ENCODE measurements around the gene RBM47. TPM values are rescaled to one million over a fixed set of nuclear protein-coding genes. Genes with fewer than 3 reads are reported as not detected.
"Not testable (repeated sequence)": the region's sequence is repeated elsewhere in the genome, so short reads cannot be mapped to it uniquely, and the experiment has no call there.

The RBM47 gene
- total RNA-seq, 2 experiments from 2014 or later, result 2.1 to 2.2 TPM

DNA sequence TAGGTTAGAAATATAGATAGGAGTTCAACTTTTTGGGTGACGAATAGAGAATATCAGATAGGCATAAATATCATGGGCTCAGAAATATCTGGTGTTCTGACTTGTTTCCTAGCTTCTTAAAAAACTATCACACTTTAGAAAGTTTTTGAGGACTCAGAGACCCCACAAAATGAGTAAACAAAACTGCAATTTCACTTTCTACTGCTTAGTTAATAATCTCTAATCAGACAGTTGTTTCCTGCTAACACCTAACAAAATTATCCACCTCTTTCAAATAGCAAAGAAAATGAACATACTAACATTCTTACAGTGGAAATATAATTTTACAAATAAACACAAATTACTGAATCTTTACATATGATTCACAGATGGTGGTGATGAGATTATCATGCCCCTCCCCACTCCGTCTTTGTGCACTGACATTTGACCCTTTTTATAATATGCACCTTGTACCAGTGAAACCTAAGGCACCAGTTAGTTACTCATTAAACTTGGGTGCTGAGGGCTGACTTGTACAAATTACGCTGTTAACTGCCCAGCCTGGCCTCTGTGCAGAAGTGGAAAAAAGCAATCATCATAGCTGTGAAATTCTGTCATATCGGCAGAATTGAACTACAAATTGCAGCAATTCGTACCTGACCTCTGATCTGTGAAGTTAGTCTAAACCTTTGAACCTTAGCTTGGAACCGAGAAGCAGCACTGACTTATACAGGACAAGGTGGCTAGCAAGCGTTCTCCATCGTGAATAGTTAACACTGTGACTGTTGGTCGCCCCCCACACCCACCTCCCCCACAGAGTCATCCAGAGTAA is 155.9 kb downstream of the RBM47 start:
- Mint-ChIP-seq H3K27ac (no peak overlapping the region), H3K4me1 (peaks cover 5% of the 10 kb centered on the region), H3K9me3 (no peaks in the 10 kb centered on the region), H3K4me3 (no peak overlapping the region), H3K27me3 (peaks cover 7% of the 10 kb centered on the region), H3K36me3 (ENCODE audit: low read depth) (no peaks in the 10 kb centered on the region)
- CTCF ChIA-PET, result interaction anchor here (1.0 to 1.4 kb wide), 2 partner anchors 33 to 263 kb away, joined by 3 to 4 read pairs; no protein-coding TSS in a partner anchor
- POLR2A ChIA-PET, result no interaction called here
- no peak for DNase-seq

DNA sequence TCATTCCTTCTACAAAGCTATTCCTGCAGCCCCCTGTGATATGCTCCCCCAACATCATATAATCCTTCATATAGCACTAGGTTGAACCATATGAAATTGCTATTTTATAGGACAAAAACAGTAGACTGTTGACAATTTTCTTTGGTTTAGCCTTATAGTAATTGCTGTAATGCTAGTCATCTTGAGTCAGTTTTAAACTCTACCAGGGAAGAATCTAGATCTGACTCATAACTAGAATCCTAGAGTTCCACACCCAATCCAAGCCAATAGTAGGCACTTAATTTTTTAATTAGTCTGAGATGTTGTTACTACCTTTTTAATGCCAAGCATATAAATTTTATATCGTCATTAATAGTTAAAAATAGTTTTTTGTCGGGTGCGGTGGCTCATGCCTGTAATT is 157.7 kb downstream of the RBM47 start:
- POLR2A ChIA-PET, result no interaction called here
- Mint-ChIP-seq H3K9me3 (no peaks in the 10 kb centered on the region), H3K27me3 (peaks cover 9% of the 10 kb centered on the region), H3K4me3 (no peak overlapping the region), H3K4me1 (peaks cover 10% of the 10 kb centered on the region), H3K36me3 (ENCODE audit: low read depth) (no peaks in the 10 kb centered on the region), H3K27ac (no peak overlapping the region)
- CTCF ChIA-PET, result no interaction called here
- no peak for DNase-seq

DNA sequence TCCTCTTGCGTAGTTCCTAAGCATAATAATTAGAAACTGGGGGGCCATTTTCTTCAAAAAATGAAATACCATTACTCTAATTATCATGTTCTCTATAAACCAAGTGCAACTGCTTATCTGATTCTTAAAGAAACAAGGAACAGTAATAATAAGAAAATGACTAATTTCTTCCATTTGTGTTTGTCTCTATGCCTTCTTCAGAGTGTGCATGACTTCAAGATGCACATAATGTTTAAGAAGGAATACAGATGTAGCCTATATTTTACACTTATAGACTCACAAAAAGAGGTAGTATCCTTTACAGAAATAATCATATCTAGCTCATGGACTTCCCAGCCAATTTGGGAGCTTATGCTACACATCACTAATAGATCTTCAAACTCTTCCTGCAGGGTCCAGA is 162.9 kb downstream of the RBM47 start:
- ChIA-PET POLR2A (interaction anchor here (0.9 kb wide), 1 partner anchor 9 kb away, joined by 4 read pairs; no protein-coding TSS in a partner anchor), CTCF (interaction anchor here (0.7 kb wide), 1 partner anchor 267 kb away, joined by 3 read pairs; no protein-coding TSS in a partner anchor)
- H3K36me3 Mint-ChIP-seq (ENCODE audit: low read depth), result no peaks in the 10 kb centered on the region
- no peaks in the 10 kb centered on the region for H3K9me3 Mint-ChIP-seq
- no peak for DNase-seq
- peaks cover 21% of the 10 kb centered on the region for H3K4me1 Mint-ChIP-seq
- H3K27me3 Mint-ChIP-seq, result peaks cover 10% of the 10 kb centered on the region
- no peak overlapping the region for H3K4me3 Mint-ChIP-seq
- H3K27ac Mint-ChIP-seq, result no peak overlapping the region

DNA sequence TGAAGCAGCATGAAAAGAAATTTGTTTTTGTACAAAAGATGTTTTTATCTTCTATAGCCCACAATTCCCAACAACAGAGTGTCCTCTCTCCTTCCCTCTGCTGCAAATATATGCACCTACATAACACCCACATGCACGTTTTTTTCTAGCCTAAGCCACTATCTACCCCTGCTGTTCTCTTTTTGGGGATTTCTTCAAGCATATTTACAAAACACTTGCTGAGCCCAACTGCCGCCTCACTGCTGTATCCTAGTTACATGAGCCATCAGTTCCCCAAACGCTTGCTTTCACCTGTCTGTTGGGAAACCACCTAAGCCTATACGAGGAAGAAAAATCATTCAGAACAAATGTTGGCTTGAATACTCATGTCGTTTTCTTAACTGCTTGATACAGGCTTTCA is 167.3 kb downstream of the RBM47 start:
- peaks cover 7% of the 10 kb centered on the region for H3K27me3 Mint-ChIP-seq
- POLR2A ChIA-PET, result no interaction called here
- no peaks in the 10 kb centered on the region for H3K9me3 Mint-ChIP-seq
- no peak overlapping the region for H3K27ac Mint-ChIP-seq
- no peak for DNase-seq
- no peaks in the 10 kb centered on the region for H3K36me3 Mint-ChIP-seq (ENCODE audit: low read depth)
- CTCF ChIA-PET, result no interaction called here
- peaks cover 13% of the 10 kb centered on the region for H3K4me1 Mint-ChIP-seq
- H3K4me3 Mint-ChIP-seq, result no peak overlapping the region

GRCh38 chr4:40461879-40462278 is 167.8 kb downstream of the RBM47 start:
- Mint-ChIP-seq H3K9me3 (no peaks in the 10 kb centered on the region), H3K4me1 (peaks cover 12% of the 10 kb centered on the region), H3K27me3 (peaks cover 7% of the 10 kb centered on the region), H3K36me3 (ENCODE audit: low read depth) (no peaks in the 10 kb centered on the region), H3K4me3 (no peak overlapping the region), H3K27ac (no peak overlapping the region)
- ChIA-PET CTCF (no interaction called here), POLR2A (no interaction called here)
- no peak for DNase-seq

- peaks cover 7% of the 10 kb centered on the region for H3K27me3 Mint-ChIP-seq
- POLR2A ChIA-PET, result no interaction called here
- H3K27ac Mint-ChIP-seq, result no peak overlapping the region
- H3K4me1 Mint-ChIP-seq, result peaks cover 6% of the 10 kb centered on the region
- no peak for DNase-seq
- no peak overlapping the region for H3K4me3 Mint-ChIP-seq
- CTCF ChIA-PET, result no interaction called here
- H3K9me3 Mint-ChIP-seq, result no peaks in the 10 kb centered on the region
- H3K36me3 Mint-ChIP-seq (ENCODE audit: low read depth), result no peaks in the 10 kb centered on the region
Measured at GRCh38 chr4:40461062-40461461, 168.6 kb downstream of the RBM47 start.

- no peak overlapping the region for H3K4me3 Mint-ChIP-seq
- H3K9me3 Mint-ChIP-seq, result no peaks in the 10 kb centered on the region
- no peaks in the 10 kb centered on the region for H3K36me3 Mint-ChIP-seq (ENCODE audit: low read depth)
- H3K27ac Mint-ChIP-seq, result no peak overlapping the region
- ChIA-PET POLR2A (no interaction called here), CTCF (no interaction called here)
- peaks cover 4% of the 10 kb centered on the region for H3K27me3 Mint-ChIP-seq
- DNase-seq, result no peak
- H3K4me1 Mint-ChIP-seq, result peaks cover 2% of the 10 kb centered on the region
Measured at GRCh38 chr4:40458683-40459082, 171.0 kb downstream of the RBM47 start.

- H3K4me3 Mint-ChIP-seq, result no peak overlapping the region
- no peak overlapping the region for H3K27ac Mint-ChIP-seq
- no peaks in the 10 kb centered on the region for H3K9me3 Mint-ChIP-seq
- peaks cover 1% of the 10 kb centered on the region for H3K4me1 Mint-ChIP-seq
- no peaks in the 10 kb centered on the region for H3K36me3 Mint-ChIP-seq (ENCODE audit: low read depth)
- peaks cover 4% of the 10 kb centered on the region for H3K27me3 Mint-ChIP-seq
- POLR2A ChIA-PET, result no interaction called here
- CTCF ChIA-PET, result no interaction called here
- no peak for DNase-seq
Measured at GRCh38 chr4:40458109-40458508, 171.6 kb downstream of the RBM47 start.

GRCh38 chr4:40455340-40455902 is 174.2 kb downstream of the RBM47 start:
- CTCF ChIA-PET, result no interaction called here
- H3K4me3 Mint-ChIP-seq, result no peak overlapping the region
- DNase-seq, result no peak
- peaks cover 10% of the 10 kb centered on the region for H3K4me1 Mint-ChIP-seq
- no peaks in the 10 kb centered on the region for H3K36me3 Mint-ChIP-seq (ENCODE audit: low read depth)
- no peak overlapping the region for H3K27ac Mint-ChIP-seq
- H3K27me3 Mint-ChIP-seq, result no peaks in the 10 kb centered on the region
- no peaks in the 10 kb centered on the region for H3K9me3 Mint-ChIP-seq
- POLR2A ChIA-PET, result no interaction called here

- H3K27me3 Mint-ChIP-seq, result no peaks in the 10 kb centered on the region
- no peak overlapping the region for H3K4me3 Mint-ChIP-seq
- POLR2A ChIA-PET, result no interaction called here
- H3K4me1 Mint-ChIP-seq, result peaks cover 13% of the 10 kb centered on the region
- H3K27ac Mint-ChIP-seq, result no peak overlapping the region
- no peaks in the 10 kb centered on the region for H3K36me3 Mint-ChIP-seq (ENCODE audit: low read depth)
- CTCF ChIA-PET, result no interaction called here
- no peaks in the 10 kb centered on the region for H3K9me3 Mint-ChIP-seq
- DNase-seq, result no peak
Measured at GRCh38 chr4:40454816-40455215, 174.8 kb downstream of the RBM47 start.

- Mint-ChIP-seq H3K4me3 (no peak overlapping the region), H3K4me1 (peaks cover 13% of the 10 kb centered on the region), H3K36me3 (ENCODE audit: low read depth) (no peaks in the 10 kb centered on the region), H3K27ac (no peak overlapping the region), H3K9me3 (no peaks in the 10 kb centered on the region), H3K27me3 (no peaks in the 10 kb centered on the region)
- CTCF ChIA-PET, result no interaction called here
- POLR2A ChIA-PET, result no interaction called here
- DNase-seq, result no peak
Measured at GRCh38 chr4:40453912-40454311, 175.8 kb downstream of the RBM47 start.

DNA sequence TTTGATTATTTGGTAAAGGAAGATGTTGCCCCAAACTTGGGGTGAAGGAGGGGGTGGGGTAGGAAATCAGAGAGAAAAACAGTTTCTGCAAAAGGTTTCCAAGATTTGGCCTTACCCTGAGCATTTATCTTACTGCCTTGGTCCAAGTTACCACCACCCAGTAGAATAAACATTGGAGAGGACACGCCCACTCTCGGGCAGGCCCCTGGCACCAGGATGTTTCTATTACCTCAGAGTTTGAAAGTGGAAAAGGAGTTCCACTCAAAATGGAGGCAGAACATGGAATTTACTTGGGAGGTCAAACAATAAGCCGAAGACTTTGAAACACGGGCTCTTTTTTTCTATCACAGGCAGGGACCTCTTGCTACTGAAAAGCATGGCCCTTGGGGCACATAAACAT is 180.8 kb downstream of the RBM47 start:
- H3K4me3 Mint-ChIP-seq, result no peak overlapping the region

DNA sequence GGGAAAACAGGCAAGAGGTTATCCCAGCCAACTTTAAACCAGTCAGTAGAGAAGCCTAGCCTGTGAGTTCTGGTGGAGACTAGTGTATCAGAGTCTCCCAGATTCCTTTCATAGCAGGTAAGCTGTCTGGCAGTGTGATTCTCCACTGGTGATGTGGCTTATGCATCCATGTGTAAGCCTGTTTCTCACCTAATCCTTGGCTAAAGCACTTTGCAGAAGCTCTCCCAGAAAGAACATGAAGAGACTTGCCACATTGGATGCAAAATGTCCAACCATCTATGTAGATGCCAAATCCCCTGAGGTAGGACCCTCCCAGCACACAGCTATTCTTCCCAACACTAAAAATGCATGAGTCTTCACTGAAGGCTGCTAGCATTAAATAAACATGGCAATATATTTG is 182.8 kb downstream of the RBM47 start:
- CTCF ChIA-PET, result no interaction called here
- no peak overlapping the region for H3K27ac Mint-ChIP-seq
- POLR2A ChIA-PET, result no interaction called here
- DNase-seq, result no peak
- H3K27me3 Mint-ChIP-seq, result no peaks in the 10 kb centered on the region
- H3K4me3 Mint-ChIP-seq, result no peak overlapping the region
- no peaks in the 10 kb centered on the region for H3K9me3 Mint-ChIP-seq
- H3K4me1 Mint-ChIP-seq, result peaks cover 8% of the 10 kb centered on the region
- no peaks in the 10 kb centered on the region for H3K36me3 Mint-ChIP-seq (ENCODE audit: low read depth)

More for the DNA sequence above, 180.8 kb downstream of the RBM47 start:
- POLR2A ChIA-PET, result no interaction called here
- H3K9me3 Mint-ChIP-seq, result no peaks in the 10 kb centered on the region
- H3K36me3 Mint-ChIP-seq (ENCODE audit: low read depth), result no peaks in the 10 kb centered on the region
- H3K4me1 Mint-ChIP-seq, result peaks cover 13% of the 10 kb centered on the region
- DNase-seq, result no peak
- H3K27ac Mint-ChIP-seq, result no peak overlapping the region
- H3K27me3 Mint-ChIP-seq, result no peaks in the 10 kb centered on the region
- CTCF ChIA-PET, result no interaction called here

DNA sequence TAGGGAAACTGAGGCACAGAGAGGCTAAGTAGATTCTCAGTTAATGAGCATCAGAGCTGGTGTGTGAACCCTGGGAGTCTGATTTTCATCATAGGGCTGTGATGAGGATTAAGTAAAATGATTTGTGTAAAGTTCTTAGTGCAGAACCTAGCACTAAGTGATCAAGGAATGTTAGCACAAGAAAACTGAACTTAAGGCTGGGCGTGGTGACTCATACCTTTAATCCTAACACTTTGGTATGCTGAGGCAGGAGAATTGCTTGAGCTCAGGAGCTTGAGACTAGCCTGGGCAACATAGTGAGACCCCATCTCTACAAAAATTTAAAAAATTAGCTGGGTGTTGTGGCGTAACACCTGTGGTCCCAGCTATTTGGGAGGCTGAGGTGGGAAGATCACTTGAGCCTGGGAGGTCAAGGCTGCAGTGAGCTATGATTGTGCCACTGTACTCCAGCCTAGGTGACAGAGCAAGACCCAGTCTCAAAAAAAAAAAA is 183.4 kb downstream of the RBM47 start:
- POLR2A ChIA-PET; DNase-seq; H3K36me3 Mint-ChIP-seq (ENCODE audit: low read depth); CTCF ChIA-PET; H3K27ac Mint-ChIP-seq; H3K4me3 Mint-ChIP-seq; H3K9me3 Mint-ChIP-seq; H3K4me1 Mint-ChIP-seq; H3K27me3 Mint-ChIP-seq: not testable (repeated sequence)

All from activated CD4-positive, alpha-beta memory T cell treated with anti-CD3 and anti-CD28 coated beads, Interleukin-2, amount 10 ng/mL, durations not matched to agents 7 days and 5 days (primary cell).